ENCODE data around the gene SNAI3.

The SNAI3 gene

GRCh38 chr16:88665148-88665547 is 21.2 kb downstream of the SNAI3 start:
- no peak for FAIRE-seq

GRCh38 chr16:88662843-88663606 is 23.3 kb downstream of the SNAI3 start, which contains the start of gene MVD:
TSS of gene MVD (minus strand) at chr16:88663091. CDS start at chr16:88663080, 11 bp downstream.
- peak; percentile 73 for FAIRE-seq

GRCh38 chr16:88662222-88662842 is 24.0 kb downstream of the SNAI3 start:
- no peak for FAIRE-seq

DNA sequence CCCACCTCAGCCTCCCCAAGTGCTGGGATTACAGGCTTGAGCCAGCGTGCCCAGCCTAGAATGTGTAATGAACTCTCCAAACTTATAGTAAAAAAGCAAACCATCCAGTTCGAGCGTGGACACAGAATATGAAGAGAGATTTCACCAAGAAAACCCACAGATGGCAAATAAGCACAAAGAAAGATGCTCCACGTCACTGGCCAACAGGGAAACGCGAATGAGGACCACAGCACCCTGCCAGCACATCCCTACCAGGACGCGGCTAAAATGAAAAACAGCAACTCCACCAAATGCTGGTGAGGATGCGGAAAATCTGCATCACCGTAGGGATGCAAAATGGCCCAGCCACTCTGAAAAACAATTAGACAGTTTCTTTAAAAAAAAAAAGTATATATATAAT is 24.8 kb downstream of the SNAI3 start:
- no peak for FAIRE-seq

DNA sequence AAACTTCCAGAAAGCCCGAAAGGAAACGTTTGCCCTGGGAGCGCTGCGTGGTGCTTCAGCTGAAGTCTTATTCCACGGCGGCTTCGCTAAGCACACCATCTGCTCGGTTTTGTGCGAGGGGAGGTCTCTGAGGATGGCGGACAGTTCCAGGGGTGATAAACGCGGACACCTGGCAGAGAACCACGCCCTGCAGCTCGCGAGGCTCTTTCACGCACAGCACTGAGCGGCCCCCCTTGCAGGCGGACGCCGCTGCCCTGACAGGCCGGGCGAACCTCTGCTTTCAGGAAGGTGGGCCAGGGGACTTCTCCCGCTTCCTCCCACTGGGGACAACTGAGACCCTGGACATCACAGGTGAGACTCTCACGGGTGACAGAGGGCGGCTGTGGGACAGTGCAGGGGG is 27.1 kb downstream of the SNAI3 start:
- FAIRE-seq: no peak

DNA sequence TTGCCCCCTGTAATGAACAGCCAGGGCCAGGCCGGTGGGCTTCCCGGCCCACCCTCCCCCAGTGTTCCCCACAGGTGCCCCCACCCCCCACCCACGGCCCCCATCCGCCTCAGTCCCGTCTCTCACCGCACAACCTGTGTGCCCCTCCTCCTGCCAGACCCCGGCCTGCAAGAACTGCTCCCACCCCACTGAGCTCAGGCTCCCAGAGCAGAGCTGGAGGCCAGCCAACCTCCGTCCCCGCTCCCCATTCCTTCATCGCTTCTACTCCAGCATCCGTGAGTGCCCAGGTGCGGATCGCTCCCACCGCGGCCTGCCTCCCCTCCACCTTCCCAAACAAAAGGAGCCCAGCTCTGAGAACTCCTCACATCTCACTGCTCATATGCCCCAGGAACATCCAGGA is 27.6 kb downstream of the SNAI3 start:
- FAIRE-seq: no peak

DNA sequence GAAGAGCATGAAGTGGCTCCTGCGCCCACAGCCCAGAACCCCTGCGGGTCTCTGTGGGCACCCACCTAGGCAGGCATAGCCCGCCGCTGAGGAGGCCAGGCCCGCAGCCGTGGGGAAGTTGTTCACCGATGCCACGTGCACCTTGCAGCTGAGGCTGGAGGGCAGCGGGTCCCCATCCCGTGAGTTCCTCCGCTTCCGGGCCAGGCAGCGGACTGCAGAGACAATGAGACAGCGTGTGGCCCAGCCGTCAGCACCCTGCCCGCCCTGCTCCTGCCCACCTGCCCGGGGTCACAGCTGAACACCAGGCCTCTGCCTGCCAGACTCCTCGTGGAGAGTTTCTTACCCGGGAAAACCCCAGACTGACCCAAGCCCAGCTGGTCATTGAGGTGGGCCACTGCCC is 28.9 kb downstream of the SNAI3 start:
- no peak for FAIRE-seq

GRCh38 chr16:88656291-88656980 is 29.9 kb downstream of the SNAI3 start:
- FAIRE-seq: no peak

- FAIRE-seq: no peak
Observed at GRCh38 chr16:88655733-88656281, 30.5 kb downstream of the SNAI3 start.

DNA sequence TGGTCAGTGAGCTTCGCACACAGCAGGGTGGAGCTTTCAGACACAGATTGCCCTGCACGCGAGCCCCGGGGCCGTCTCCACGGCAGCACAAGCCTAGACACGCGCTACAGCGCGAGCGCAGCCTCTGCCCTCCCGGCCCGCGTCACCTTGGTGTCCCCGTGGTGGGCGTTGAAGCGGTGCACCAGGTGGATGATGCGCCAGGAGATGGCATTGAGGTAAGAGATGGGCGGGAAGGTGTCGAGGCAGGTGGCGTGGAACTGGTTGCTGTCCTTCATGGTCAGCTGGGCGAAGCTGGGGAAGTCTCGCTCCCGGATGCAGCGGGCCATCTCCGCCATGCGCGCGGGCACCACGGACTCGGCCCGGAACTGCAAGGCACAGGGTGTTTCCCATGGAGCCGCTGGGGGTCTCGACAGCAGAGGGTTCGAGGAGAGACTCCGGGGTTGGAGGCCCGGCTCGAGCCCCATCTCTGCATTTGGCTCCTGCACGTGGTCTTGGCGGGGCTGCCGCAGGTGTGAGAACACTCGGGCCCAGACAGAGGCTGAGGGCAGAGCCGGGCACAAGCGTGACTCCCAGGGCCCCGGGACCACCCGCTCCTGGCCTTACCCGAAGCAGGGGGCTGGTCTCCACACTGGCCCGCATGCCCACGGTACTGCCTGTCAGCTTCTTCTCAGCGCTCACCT is 31.1 kb downstream of the SNAI3 start:
- no peak for FAIRE-seq

- FAIRE-seq: no peak
Observed at GRCh38 chr16:88654363-88655052, 31.8 kb downstream of the SNAI3 start.

DNA sequence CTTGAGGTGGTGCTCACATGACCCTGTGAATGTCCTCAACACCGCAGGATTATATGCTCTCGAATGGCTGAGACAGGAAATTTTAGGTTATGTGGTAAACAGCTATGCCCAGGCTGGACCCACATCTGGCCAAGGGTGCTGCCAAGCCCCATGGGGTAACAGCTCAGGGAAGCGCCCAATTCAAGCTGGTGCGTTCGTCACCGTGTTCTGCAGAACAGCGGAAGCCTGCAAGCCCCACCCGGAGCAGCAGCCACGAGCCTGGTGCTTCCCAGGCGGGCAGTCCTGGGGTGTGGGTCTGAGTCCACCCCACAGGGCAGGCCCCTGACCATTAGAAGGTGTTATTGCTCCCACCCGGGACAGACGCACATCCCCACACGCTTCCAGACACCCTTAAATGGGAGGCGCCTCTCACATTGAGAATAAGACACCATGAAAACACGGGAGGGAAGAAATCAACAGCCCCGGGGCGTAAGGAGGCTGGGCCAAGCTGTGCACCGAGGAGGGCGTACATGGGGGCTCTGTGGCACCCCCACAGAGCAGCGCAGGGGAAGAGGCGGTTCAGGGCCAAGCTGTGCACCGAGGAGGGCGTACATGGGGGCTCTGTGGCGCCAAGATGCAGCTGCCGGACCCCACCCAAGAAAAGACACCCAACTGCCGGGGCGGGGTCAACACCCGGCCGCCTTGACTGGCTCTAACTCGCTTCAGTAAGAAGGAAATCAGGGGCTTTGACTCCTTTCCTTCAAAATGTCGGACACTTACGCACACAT is 32.5 kb downstream of the SNAI3 start:
- FAIRE-seq: no peak

DNA sequence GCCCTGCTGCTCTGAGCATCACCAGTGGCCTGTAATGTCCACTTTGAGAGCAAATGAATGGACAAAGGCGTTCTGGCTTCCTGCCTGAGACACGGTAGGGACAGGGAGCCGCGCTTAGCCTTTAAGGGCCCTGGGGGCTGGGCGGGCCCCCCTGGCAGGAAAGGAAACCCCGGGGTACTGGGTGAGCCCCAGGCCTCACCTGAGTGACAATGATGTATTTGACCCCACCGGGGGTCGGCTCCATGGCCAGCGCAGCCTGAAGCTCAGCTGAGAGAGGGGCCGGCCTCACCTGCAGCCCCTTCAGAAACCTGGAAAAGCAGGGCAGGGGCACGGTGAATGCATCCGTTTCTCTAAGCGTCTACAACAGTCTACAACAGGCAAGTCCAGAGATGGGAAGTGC is 33.2 kb downstream of the SNAI3 start:
- no peak for FAIRE-seq

GRCh38 chr16:88652762-88653063 is 33.6 kb downstream of the SNAI3 start:
- FAIRE-seq: no peak

DNA sequence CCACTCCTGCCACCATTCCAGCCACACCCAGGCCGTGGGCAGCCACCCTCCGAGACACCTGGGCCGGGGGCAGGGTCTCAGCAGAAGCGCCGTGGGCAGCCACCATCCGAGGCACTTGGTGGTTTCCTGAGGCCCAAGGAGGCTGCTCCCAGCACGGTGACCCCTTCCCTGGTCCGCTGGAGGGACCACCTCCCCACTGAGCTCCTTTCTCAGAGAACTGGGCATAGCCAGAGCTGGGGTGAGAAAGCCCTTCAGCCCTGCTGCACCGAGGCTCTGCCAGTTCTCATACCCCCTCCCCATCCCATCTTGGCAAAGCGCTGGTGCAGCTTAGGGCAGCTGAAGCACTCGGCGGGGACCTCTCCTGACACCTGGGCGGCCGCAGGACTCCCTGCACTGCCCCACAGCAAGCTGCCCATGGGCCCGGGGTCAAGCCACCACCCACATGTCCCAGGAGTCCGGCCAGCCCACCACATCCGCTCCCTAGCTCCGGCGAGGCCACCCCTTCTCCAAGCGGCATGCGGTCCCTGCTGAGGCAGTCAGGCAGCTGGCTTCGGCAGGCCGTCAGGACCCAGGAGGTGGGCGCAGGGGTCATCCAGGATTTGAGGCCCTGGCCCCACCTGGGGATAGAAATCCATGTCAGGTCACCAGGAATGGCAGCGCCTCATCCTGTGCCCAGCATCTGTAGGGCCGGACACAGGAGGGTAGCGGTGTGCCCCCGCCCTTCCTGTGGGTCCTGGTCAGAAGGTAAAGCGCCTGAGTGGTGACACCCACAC is 34.1 kb downstream of the SNAI3 start:
- no peak for FAIRE-seq

DNA sequence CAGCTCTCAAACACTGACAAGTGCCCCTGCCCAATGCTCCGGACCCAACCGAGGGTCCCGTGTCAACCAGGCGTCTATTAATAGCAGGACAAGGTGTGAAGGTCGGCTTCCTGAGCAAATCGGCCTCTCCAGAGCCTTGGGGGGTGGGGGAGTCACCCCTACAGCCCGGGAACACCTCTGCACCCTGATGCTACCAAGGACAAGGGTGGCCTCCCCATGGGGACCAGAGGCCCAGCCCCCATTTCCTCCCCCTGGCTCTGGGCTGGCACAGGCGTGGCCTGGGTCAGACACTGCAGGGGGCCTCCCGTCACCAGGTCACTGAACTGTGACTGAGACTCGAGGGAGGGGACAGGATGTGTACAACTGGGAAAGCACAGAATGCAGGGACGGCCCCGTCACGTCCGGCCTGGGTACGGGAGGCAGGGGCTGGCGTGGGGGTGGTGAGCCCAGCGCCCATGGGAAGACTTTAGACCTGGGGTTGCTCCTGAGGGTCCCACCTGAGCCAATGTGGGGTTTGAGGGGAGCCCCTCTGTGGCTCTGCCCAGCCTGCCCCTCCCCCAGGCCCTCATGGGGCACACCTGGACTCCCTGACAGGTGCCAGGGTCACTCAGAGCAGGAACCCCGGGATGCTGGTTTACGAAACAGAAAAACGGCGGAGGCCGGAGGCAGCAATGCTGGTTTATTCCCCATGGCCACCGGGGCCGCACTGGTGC is 34.9 kb downstream of the SNAI3 start:
- FAIRE-seq: no peak

DNA sequence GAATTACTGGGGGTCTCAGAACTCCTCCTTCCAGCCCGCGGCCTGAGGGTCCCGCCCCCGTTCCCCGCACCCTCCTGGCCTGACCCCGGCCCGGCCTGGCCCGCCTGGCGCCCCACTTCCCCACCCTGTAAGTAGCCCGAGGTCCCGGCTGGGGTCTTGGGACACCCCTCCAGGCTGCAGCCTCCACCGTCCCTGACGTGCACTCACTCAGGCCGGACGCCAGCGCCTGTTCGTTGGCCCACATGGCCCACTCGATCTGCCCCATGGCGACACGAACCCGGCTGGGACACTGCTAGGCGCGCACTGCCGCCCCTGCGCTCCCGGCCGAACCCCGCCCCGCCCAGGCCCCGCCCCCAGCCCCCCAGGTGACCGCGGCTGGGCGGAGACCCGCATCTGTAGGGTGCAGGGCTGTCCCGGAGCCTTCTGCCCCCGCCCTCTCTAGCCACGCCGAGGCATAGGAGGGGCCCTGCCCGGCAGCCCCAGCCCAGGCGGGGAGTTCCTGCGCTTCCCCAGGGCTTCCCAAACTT is 35.5 kb downstream of the SNAI3 start, which contains the start of gene CYBA:
Gene CYBA, minus strand, starts transcription at position 305 of the 527 bp plus-strand sequence. Its CDS starts 40 bp downstream, at position 265.
- FAIRE-seq: no peak

- no peak for FAIRE-seq
Observed at GRCh38 chr16:88649924-88650748, 36.2 kb downstream of the SNAI3 start.
